OCI-LY7 (cell line): Measurements from ENCODE around the gene MORF4L1.

ENCODE experiments used
- EZH2phosphoT487 ChIP-seq: fragments of 200-600 bp; sonication (generic); IDR thresholded peaks from 2 replicates; pipeline ENCODE4 v1.6.1; 2018; ENCODE audit warnings: low read depth, borderline replicate concordance, mild to moderate bottlenecking, mixed run types, antibody characterized with exemption, low read length, moderate library complexity, mixed read lengths
- TF ChIP-seq, protein P1 (sequence below): fragments of 200-600 bp; sonication (generic); conservative IDR thresholded peaks from 2 replicates; pipeline ENCODE4 v1.5.1; 2014; ENCODE audit warnings: mild to moderate bottlenecking, antibody characterized with exemption, low read length, moderate library complexity, mixed read lengths

DNA sequence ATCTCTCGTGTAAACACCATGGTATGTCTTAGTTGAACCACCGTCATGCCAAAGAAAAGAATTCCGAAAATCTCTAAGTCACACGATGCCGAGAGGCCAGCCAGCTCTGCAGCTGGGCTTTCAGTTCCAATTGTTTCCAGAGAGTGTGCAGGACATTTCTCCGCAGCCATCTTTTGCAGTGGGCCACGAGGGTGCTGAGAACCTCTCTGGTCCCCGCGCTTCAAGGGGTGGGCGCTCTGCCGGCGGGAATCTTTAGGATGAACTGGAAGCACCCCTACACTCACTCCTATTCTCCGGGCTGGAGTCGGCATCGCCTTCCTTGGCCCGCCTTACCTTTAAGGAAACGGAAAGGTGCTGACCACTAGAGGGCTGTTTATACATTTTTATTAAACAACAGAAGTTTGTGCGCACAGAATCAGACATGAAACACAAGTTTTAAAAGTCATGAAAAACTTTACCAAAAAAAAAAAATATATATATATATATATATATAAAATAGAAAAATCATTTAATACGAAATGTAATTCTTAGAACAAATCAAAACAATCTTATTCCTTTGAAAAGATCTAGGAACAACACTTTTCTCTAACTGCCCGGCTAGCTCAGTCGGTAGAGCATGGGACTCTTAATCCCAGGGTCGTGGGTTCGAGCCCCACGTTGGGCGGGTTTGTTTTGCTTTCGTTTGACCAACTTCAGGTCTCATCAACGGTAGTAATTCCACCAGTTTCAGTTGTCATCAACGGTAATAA is 12.5 kb upstream of the MORF4L1 start:
- TF ChIP-seq, protein P1, sequence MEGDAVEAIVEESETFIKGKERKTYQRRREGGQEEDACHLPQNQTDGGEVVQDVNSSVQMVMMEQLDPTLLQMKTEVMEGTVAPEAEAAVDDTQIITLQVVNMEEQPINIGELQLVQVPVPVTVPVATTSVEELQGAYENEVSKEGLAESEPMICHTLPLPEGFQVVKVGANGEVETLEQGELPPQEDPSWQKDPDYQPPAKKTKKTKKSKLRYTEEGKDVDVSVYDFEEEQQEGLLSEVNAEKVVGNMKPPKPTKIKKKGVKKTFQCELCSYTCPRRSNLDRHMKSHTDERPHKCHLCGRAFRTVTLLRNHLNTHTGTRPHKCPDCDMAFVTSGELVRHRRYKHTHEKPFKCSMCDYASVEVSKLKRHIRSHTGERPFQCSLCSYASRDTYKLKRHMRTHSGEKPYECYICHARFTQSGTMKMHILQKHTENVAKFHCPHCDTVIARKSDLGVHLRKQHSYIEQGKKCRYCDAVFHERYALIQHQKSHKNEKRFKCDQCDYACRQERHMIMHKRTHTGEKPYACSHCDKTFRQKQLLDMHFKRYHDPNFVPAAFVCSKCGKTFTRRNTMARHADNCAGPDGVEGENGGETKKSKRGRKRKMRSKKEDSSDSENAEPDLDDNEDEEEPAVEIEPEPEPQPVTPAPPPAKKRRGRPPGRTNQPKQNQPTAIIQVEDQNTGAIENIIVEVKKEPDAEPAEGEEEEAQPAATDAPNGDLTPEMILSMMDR = peak; percentile 84
- TF ChIP-seq EZH2phosphoT487 = no peak
